Placental pericyte (primary cell): ENCODE data around the gene DDX6. TPM values are rescaled to one million over a fixed set of nuclear protein-coding genes. Genes with fewer than 3 reads are reported as not detected.

Experiments used
- small RNA-seq: library from RNA; depleted of rRNA; stranded (forward); fragments of <200 nt; gene quantifications from one replicate; pipeline ENCODE3, GENCODE V24; 2012; ENCODE audit warnings: low replicate concordance
- total RNA-seq: library from RNA; depleted of rRNA; stranded (reverse); fragments of >200 nt; gene quantifications from 2 replicates; pipeline ENCODE4 v1.2.3, GENCODE V29; 2012

The DDX6 gene, protein sequence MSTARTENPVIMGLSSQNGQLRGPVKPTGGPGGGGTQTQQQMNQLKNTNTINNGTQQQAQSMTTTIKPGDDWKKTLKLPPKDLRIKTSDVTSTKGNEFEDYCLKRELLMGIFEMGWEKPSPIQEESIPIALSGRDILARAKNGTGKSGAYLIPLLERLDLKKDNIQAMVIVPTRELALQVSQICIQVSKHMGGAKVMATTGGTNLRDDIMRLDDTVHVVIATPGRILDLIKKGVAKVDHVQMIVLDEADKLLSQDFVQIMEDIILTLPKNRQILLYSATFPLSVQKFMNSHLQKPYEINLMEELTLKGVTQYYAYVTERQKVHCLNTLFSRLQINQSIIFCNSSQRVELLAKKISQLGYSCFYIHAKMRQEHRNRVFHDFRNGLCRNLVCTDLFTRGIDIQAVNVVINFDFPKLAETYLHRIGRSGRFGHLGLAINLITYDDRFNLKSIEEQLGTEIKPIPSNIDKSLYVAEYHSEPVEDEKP
- total RNA-seq, result 73.3 and 145 TPM in 2 replicates

DNA sequence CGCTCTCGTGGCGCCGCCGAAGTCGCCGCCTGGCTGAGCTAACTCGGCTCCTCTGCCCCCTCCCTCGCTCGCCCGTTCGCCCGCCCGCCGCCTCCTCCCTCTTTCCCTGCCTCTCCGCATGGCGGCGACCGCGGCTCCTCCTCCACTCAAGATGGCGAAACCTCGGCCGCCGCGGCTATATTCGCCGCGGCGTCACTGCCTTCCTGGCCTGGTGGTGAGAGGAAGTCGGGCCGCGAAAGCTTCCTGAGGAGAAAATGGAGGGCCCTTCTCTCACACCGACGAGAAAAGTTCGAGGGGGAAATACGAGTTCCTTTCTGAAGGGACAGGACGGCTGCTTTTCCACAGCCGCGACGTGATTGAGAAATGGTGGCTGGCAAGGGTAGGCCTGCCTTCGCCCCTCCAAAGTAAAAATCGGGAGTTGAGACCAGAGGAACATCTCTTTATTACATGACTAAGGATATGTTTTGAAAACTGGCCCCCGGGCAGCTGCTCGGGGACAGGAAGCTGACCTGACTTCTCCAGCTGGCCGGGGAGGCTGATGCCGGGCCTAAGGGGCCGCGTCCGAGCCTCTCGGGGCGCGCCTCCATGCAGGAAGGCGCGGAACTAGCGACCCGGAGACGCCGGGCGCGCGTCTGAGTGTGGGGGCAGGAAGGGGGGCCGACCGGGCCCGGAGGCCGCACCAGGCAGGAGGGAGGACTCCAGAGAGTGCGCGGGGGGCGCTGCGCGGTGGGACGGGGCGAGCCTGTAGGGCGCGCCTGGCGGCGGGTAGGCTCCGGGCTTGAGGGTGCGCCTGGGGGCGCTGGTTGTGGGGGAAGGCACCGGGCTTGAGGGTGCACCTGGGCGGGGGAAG lies at the start of gene DDX6:
Gene DDX6, minus strand, starts transcription at position 54 of the 850 bp plus-strand sequence. CDS start 4,913 bp downstream, outside the sequence.

Small RNA genes lying within 50 kb of the gene (small RNA-seq; reads per million reads assigned to genes)
- not detected for gene AP004609.2
- gene RF00019, result not detected
- gene RNU6-376P, result not detected

Other genes starting within 250 kb of the DDX6 start
- gene IFT46, start 225.2 kb downstream of the DDX6 start, total RNA-seq, result 25.9 and 26.7 TPM in 2 replicates
- 193 and 271 TPM in 2 replicates for gene ARCN1, start 218.8 kb downstream of the DDX6 start, total RNA-seq
- gene PHLDB1, start 183.5 kb downstream of the DDX6 start, total RNA-seq, result 79.9 and 272 TPM in 2 replicates
- gene TREH, start 111.5 kb downstream of the DDX6 start, total RNA-seq, result not detected in 2 replicates
- gene CXCR5, start 92.7 kb upstream of the DDX6 start, total RNA-seq, result not detected in 2 replicates
- 29.2 and 30.4 TPM in 2 replicates for gene BCL9L, start 134.8 kb upstream of the DDX6 start, total RNA-seq
- gene UPK2, start 165.1 kb upstream of the DDX6 start, total RNA-seq, result not detected in 2 replicates
- gene FOXR1, start 180.6 kb upstream of the DDX6 start, total RNA-seq, result not detected in 2 replicates
- gene CENATAC, start 207.0 kb upstream of the DDX6 start, total RNA-seq, result 16.2 and 30.6 TPM in 2 replicates
- 388 and 1,071 TPM in 2 replicates for gene RPS25, start 227.2 kb upstream of the DDX6 start, total RNA-seq
- 90.2 and 124 TPM in 2 replicates for gene TRAPPC4, start 227.6 kb upstream of the DDX6 start, total RNA-seq
- gene SLC37A4, start 239.7 kb upstream of the DDX6 start, total RNA-seq, result 11.8 and 14.7 TPM in 2 replicates